Measurements from ENCODE around the gene CNBD2. TPM values are rescaled to one million over a fixed set of nuclear protein-coding genes. Genes with fewer than 3 reads are reported as not detected.
"Not testable (repeated sequence)": the region's sequence is repeated elsewhere in the genome, so short reads cannot be mapped to it uniquely, and the experiment has no call there.

The CNBD2 gene
- polyA plus RNA-seq (2012; ENCODE audit: missing spikeins) = 2.1 TPM

DNA sequence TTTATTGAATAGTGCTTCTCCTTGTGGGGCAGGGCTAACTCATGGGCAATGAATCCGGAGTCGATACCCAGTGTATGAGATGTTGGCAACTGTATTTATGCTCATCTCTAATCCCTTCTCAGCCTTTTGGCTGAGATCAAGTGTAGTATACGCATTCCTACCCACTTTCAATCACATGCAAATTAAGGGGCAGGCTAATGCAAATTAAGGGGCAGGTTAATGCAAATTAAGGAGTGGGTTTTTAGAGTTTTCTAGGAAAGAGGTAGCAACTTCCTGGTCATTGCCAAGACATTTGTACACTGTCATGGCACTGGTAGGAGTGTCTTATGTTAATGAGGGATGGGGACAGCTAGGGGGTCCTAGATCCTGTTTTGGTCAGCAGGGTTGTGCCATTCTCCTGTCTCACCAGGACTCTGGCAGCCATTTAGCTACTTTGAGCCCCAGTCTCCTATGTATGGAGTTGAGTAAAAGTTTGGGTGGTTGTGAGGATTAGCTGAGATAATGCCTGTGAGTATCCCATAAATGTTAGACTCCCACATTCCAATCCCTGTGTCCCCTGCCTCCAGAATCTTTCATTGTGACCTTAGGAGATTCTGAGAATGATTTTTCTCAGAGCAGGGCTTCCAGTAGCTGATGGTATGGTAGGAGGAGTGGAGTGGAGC lies at the start of gene CNBD2:
CNBD2 (plus strand) TSS at position 612 of the 662 bp plus-strand sequence. CDS start 173 bp downstream, outside the sequence.
- no peak for FAIRE-seq
- TF ChIP-seq POLR2A (IDR thresholded peaks at IDR 0.05; ENCODE audit: low read depth, low read length) (no peak), POLR2AphosphoS5 (IDR thresholded peaks at IDR 0.05; ENCODE audit: low read depth, low read length) (no peak), TAF1 (IDR thresholded peaks at IDR 0.05; ENCODE audit: borderline replicate concordance, low read depth, low read length) (no peak)
- no peak for DNase-seq (ENCODE audit: insufficient read length)

DNA sequence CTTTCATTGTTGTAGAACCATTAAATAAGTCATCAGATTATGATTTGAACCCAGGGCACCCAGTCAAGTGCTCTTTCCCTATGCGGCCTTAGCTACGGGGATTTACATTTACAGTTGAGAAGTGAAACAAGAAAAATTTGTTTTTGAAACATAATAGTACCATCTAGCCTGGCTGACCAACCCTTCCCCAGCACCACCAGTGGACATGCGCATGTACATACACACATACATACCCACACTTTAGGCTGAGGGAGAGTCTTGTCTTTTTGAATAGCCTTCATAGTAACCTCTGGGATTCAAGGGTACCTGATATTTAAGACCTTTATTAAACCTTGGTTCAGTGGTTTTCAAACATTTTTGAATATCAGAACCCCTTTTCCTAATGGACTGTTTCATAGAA lies 47.9 kb upstream of the CNBD2 start:
- TF ChIP-seq TAF1 (IDR thresholded peaks at IDR 0.05; ENCODE audit: borderline replicate concordance, low read depth, low read length) = no peak
- TF ChIP-seq POLR2A (IDR thresholded peaks at IDR 0.05; ENCODE audit: low read depth, low read length) = no peak
- no peak for TF ChIP-seq POLR2AphosphoS5 (IDR thresholded peaks at IDR 0.05; ENCODE audit: low read depth, low read length)
- FAIRE-seq = no peak

DNA sequence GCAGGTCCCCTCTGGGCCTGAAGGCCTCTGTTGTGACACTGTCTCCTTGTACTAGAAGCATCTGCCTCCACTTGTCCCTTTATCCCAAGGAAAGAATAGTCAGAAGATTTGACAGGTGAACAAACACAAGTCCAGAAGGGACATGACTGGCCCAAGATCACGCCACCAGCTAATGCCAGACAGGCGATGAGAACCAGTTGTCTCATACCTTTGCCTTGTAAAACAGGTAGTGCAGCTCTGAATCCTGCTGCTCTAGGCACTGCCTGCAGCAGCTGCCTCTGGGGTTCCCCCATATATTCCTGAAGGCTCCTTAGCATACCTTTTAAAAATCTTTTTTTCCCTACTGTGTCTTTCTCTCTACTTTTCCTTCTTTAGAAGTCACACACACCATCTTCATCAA lies 39.1 kb upstream of the CNBD2 start:
- FAIRE-seq (no peak), DNase-seq (ENCODE audit: insufficient read length) (no peak)
- no peak for TF ChIP-seq TAF1 (IDR thresholded peaks at IDR 0.05; ENCODE audit: borderline replicate concordance, low read depth, low read length)
- TF ChIP-seq POLR2A (IDR thresholded peaks at IDR 0.05; ENCODE audit: low read depth, low read length) = no peak
- no peak for TF ChIP-seq POLR2AphosphoS5 (IDR thresholded peaks at IDR 0.05; ENCODE audit: low read depth, low read length)

More for the DNA sequence above, 47.9 kb upstream of the CNBD2 start:
- no peak for DNase-seq (ENCODE audit: insufficient read length)

DNA sequence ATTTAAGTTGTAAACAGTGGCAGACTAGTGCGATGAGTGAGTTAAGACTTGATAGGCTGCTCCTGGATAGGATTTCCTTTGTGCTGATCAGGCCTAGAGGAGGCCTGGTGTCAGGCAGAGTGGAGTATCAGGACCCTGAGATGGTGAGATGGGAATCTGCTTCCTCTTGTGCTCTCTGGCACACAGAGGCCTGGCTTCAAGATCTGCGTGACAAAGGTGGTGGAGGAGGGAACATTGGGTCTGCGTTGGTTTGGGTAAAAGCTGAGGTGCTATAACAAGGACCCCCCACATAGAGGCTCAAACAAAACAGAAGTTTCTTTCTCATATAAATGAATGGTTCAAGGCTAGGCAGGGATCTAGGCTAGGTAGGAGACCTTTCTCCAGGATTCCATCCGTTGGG lies 34.3 kb upstream of the CNBD2 start:
- TF ChIP-seq POLR2AphosphoS5 (IDR thresholded peaks at IDR 0.05; ENCODE audit: low read depth, low read length) (no peak), POLR2A (IDR thresholded peaks at IDR 0.05; ENCODE audit: low read depth, low read length) (no peak), TAF1 (IDR thresholded peaks at IDR 0.05; ENCODE audit: borderline replicate concordance, low read depth, low read length) (no peak)
- no peak for DNase-seq (ENCODE audit: insufficient read length)
- FAIRE-seq = no peak

DNA sequence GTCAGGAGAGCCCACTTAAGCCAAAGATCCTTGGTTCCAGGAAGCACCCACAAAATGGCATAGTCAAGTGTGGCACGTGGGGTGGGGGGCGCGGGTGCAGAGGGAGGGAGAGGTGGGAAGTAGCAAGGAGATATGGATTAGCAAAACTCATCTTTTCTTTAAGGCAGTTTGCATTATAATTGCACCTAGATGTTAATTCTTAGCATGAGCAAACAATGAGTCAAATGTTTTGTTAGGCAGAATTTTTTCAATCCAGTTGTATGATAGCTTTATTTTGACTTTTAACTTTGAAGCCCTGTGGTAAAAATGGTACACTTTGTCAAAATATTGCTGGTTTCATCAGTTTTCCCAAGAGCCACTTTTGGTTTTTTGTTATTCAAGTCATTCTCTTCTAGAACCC lies 29.1 kb upstream of the CNBD2 start:
- no peak for FAIRE-seq
- TF ChIP-seq POLR2A (IDR thresholded peaks at IDR 0.05; ENCODE audit: low read depth, low read length) (no peak), TAF1 (IDR thresholded peaks at IDR 0.05; ENCODE audit: borderline replicate concordance, low read depth, low read length) (no peak), POLR2AphosphoS5 (IDR thresholded peaks at IDR 0.05; ENCODE audit: low read depth, low read length) (no peak)
- DNase-seq (ENCODE audit: insufficient read length) = no peak

DNA sequence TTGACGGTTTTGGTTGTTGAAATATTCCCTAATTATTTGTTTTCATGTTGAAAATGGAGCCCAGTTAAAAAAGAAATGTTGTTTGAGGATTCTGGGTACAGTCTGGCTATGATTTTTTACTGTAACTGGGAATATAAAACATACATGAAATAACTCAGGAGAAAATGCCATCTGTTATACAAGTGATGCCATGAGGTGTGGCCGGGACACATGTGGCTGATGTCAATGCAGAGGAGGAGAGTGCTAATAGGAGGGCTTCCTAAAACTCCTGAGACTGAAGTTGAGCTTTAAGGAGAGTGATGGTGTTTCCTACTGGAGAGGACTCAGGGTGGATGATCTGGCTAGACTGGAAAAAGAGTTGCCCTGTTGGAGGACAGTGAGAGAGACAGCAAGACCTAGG lies 26.8 kb upstream of the CNBD2 start:
- TF ChIP-seq TAF1 (IDR thresholded peaks at IDR 0.05; ENCODE audit: borderline replicate concordance, low read depth, low read length) = no peak
- no peak for TF ChIP-seq POLR2AphosphoS5 (IDR thresholded peaks at IDR 0.05; ENCODE audit: low read depth, low read length)
- no peak for TF ChIP-seq POLR2A (IDR thresholded peaks at IDR 0.05; ENCODE audit: low read depth, low read length)
- FAIRE-seq (no peak), DNase-seq (ENCODE audit: insufficient read length) (no peak)

DNA sequence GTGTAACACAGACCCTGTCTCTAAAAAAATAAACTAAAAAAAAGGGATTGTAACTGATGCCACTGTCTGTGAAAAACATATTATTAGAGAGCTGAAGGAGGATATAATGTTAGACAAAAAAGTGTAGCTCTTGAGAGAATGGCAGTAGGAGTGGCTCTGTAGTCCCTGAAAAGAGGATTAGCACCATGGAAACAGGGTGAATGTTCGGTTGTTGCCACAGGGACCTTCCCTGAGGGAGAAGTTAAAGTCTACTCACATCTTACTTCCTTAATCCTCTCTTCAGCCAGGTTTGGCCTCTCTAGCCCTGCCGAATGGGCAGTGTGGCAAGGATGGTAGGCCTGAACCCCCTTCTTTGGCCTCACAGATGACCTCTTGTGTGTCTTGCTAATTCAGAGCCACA lies 26.1 kb upstream of the CNBD2 start:
- TF ChIP-seq TAF1 (IDR thresholded peaks at IDR 0.05; ENCODE audit: borderline replicate concordance, low read depth, low read length) (no peak), POLR2A (IDR thresholded peaks at IDR 0.05; ENCODE audit: low read depth, low read length) (no peak), POLR2AphosphoS5 (IDR thresholded peaks at IDR 0.05; ENCODE audit: low read depth, low read length) (no peak)
- DNase-seq (ENCODE audit: insufficient read length) (no peak), FAIRE-seq (no peak)

DNA sequence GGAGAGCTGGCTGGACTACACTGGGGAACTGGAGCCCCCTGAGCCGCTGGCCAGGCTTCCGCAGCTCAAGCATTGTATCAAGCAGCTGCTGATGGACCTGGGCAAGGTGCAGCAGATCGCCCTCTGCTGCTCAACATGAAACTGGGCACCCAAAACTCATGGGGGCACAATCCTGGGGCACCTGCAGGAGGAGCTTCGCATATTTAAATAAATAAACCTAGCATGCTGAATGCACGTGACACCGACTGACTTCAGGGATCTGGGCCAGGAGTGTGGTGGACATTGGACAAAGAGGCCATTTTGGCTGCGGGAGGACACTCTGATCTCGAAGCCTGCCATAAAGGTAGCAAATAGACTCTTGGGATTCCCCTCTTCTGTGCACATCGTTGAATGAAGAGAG lies 20.9 kb upstream of the CNBD2 start:
- TF ChIP-seq POLR2A (IDR thresholded peaks at IDR 0.05; ENCODE audit: low read depth, low read length) = no peak
- TF ChIP-seq TAF1 (IDR thresholded peaks at IDR 0.05; ENCODE audit: borderline replicate concordance, low read depth, low read length) = no peak
- no peak for TF ChIP-seq POLR2AphosphoS5 (IDR thresholded peaks at IDR 0.05; ENCODE audit: low read depth, low read length)
- FAIRE-seq (no peak), DNase-seq (ENCODE audit: insufficient read length) (no peak)

DNA sequence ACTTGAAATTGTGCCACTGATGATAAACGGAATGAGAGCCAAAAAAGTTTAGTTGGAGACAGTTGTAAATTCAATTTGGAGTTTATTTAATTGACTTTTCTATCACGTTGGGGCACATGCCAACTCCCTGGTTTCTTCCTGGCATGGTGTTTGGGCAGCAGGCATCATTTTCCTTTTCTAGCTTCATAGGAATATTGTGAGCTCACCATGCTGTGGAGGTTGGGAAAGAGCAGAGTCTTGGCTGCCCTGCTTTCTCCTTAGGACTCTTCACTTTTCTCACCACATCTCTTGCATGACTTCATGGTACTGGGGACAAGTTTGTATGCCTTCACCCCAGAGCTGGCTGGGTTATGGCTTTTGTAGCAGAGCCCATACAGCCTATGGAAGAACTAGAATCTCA lies 20.5 kb upstream of the CNBD2 start:
- DNase-seq (ENCODE audit: insufficient read length) = no peak

DNA sequence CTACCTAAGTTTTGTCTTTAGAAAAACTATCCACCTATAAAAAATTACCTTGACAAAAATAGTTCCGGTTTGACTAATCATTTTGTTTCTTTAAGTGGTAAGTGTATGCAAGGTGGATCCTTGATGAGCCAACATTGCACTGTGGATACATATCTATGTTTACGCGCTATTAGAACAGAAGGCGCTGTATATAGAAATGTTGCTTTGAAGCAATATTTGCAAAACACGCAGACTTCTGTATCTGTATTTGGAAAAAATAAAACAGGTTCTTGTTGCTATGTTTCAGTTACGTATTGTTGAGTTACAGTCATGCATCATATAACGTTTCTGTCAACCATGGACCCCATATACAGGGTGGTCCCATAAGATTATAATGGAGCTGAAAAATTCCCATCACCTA lies 18.3 kb upstream of the CNBD2 start:
- no peak for FAIRE-seq
- TF ChIP-seq TAF1 (IDR thresholded peaks at IDR 0.05; ENCODE audit: borderline replicate concordance, low read depth, low read length) (no peak), POLR2AphosphoS5 (IDR thresholded peaks at IDR 0.05; ENCODE audit: low read depth, low read length) (no peak), POLR2A (IDR thresholded peaks at IDR 0.05; ENCODE audit: low read depth, low read length) (no peak)
- DNase-seq (ENCODE audit: insufficient read length) = no peak

More for the DNA sequence above, 20.5 kb upstream of the CNBD2 start:
- TF ChIP-seq POLR2A (IDR thresholded peaks at IDR 0.05; ENCODE audit: low read depth, low read length) (no peak), POLR2AphosphoS5 (IDR thresholded peaks at IDR 0.05; ENCODE audit: low read depth, low read length) (no peak), TAF1 (IDR thresholded peaks at IDR 0.05; ENCODE audit: borderline replicate concordance, low read depth, low read length) (no peak)
- no peak for FAIRE-seq

DNA sequence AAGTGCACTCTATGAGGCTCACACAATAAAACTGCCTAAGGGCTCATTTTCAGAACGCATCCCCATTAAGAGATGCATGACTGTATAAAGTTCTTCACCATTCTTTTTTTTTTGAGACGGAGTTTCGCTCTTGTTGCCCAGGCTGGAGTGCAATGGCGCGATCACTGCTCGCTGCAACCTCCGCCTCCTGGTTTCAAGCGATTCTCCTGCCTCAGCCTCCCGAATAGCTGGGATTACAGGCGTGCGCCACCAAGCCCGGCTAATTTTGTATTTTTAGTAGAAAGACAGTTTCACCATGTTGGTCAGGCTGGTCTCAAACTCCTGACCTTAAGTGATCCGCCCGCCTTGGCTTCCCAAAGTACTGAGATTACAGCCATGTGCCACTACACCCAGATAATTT lies 16.3 kb upstream of the CNBD2 start:
- not testable (repeated sequence) for DNase-seq (ENCODE audit: insufficient read length); FAIRE-seq

DNA sequence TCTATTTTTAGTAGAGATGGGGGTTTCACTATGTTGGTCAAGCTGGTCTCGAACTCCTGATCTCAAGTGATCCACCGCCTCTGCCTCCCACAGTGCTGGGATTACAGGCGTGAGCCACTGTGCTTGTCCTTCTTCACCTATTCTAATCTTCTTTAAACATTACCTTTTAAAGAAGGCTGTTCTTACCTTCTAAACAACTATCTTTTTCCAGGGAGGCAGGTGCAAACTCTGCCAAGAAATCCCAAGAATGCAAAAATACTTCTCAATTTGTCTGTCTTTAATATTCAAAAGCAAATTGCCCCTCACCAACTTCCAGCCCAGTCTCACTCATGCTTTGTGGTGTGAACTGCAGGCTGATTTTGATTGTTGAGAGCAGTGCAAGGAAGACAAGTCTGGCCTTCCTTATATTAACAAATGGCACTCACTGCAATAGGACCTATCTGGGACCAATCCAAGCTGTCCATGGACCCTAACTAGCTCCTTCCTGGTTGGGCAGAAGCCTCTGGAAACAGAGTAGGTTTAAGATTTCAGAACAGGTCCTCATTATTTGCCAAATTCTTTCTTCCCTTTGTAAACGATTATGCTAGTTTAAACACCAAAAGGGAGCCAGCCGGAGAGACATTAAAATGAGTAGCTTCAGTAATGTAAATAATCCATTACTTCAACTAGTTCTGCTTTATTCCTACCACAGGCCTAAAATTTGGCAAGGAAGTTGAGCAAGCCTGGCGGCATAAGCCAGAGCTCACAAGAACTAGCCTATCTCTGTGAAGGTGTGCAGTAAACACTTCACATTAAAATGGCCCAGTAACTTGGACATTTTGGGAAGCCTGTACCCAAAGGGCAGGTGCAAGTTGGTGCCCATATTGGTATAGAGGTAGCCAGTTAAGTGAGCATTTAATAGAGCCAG lies 15.7 kb upstream of the CNBD2 start:
- DNase-seq (ENCODE audit: insufficient read length) = no peak
- FAIRE-seq = no peak
- TF ChIP-seq POLR2AphosphoS5 (IDR thresholded peaks at IDR 0.05; ENCODE audit: low read depth, low read length) = peak; percentile 38
- TF ChIP-seq POLR2A (IDR thresholded peaks at IDR 0.05; ENCODE audit: low read depth, low read length) = no peak
- TF ChIP-seq TAF1 (IDR thresholded peaks at IDR 0.05; ENCODE audit: borderline replicate concordance, low read depth, low read length) = no peak

Measured in GM12892 (cell line).